Measurements from ENCODE around the gene TFCP2.

DNA sequence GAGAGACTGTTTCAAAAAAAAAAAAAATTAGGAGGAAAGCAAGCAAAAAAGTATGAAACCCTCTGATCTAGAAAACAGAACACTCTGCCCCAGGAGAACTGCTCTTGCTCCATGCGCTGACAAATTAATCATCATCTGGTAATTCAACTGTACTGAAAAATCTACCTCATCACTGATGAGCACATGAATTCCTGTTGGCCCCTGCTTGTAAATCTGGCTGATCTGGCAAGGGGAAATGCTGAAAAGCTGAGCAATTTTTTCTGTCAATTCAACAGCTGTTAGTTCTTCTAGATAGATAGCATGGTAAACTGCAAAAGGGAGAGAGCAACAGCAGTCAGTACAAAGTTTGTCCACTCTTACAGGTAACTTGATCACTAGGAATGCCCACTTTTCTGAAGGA lies 74.3 kb downstream of the TFCP2 start:
- TF ChIP-seq, protein P1, sequence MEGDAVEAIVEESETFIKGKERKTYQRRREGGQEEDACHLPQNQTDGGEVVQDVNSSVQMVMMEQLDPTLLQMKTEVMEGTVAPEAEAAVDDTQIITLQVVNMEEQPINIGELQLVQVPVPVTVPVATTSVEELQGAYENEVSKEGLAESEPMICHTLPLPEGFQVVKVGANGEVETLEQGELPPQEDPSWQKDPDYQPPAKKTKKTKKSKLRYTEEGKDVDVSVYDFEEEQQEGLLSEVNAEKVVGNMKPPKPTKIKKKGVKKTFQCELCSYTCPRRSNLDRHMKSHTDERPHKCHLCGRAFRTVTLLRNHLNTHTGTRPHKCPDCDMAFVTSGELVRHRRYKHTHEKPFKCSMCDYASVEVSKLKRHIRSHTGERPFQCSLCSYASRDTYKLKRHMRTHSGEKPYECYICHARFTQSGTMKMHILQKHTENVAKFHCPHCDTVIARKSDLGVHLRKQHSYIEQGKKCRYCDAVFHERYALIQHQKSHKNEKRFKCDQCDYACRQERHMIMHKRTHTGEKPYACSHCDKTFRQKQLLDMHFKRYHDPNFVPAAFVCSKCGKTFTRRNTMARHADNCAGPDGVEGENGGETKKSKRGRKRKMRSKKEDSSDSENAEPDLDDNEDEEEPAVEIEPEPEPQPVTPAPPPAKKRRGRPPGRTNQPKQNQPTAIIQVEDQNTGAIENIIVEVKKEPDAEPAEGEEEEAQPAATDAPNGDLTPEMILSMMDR (IDR thresholded peaks at IDR 0.05): no peak
- no peak for TF ChIP-seq ZFX (IDR thresholded peaks at IDR 0.05; ENCODE audit: borderline replicate concordance)
